ENCODE measurements around the gene CFAP61.
"Not testable (repeated sequence)": the region's sequence is repeated elsewhere in the genome, so short reads cannot be mapped to it uniquely, and the experiment has no call there.

Gene CFAP61

GRCh38 chr20:20103486-20103885 is 51.2 kb downstream of the CFAP61 start:
- Histone ChIP-seq H3K36me3 (ENCODE audit: control insufficient read depth in 2 of 2, insufficient read depth in 2 of 2, low read length in 2 of 2) (no peaks in the 10 kb centered on the region), H3K27me3 (ENCODE audit: control insufficient read depth in 2 of 2, insufficient read depth in 2 of 2, low read length in 2 of 2) (no peaks in the 10 kb centered on the region), H3K9ac (ENCODE audit: low read depth in 1 of 2, low read length in 2 of 2) (no peak overlapping the region), H3K27ac (ENCODE audit: low read depth in 2 of 2, low read length in 2 of 2) (no peak overlapping the region), H3K4me1 (ENCODE audit: control insufficient read depth in 2 of 2, insufficient read depth in 2 of 2, low read length in 2 of 2) (no peaks in the 10 kb centered on the region), H3K9me3 (ENCODE audit: control insufficient read depth in 2 of 2, low read length in 2 of 2) (no peaks in the 10 kb centered on the region), H3K4me3 (ENCODE audit: low read length in 2 of 2) (no peak overlapping the region)

GRCh38 chr20:20123187-20123586 is 70.9 kb downstream of the CFAP61 start:
- not testable (repeated sequence) for H3K9me3 ChIP-seq (ENCODE audit: control insufficient read depth in 2 of 2, low read length in 2 of 2); H3K4me3 ChIP-seq (ENCODE audit: low read length in 2 of 2); H3K27ac ChIP-seq (ENCODE audit: low read depth in 2 of 2, low read length in 2 of 2); H3K4me1 ChIP-seq (ENCODE audit: control insufficient read depth in 2 of 2, insufficient read depth in 2 of 2, low read length in 2 of 2); H3K36me3 ChIP-seq (ENCODE audit: control insufficient read depth in 2 of 2, insufficient read depth in 2 of 2, low read length in 2 of 2); H3K9ac ChIP-seq (ENCODE audit: low read depth in 1 of 2, low read length in 2 of 2); H3K27me3 ChIP-seq (ENCODE audit: control insufficient read depth in 2 of 2, insufficient read depth in 2 of 2, low read length in 2 of 2)

- no peak overlapping the region for H3K27ac ChIP-seq (ENCODE audit: low read depth in 2 of 2, low read length in 2 of 2)
- no peak overlapping the region for H3K4me3 ChIP-seq (ENCODE audit: low read length in 2 of 2)
- H3K36me3 ChIP-seq (ENCODE audit: control insufficient read depth in 2 of 2, insufficient read depth in 2 of 2, low read length in 2 of 2): no peaks in the 10 kb centered on the region
- H3K9me3 ChIP-seq (ENCODE audit: control insufficient read depth in 2 of 2, low read length in 2 of 2): peaks cover 2 to 5% of the 10 kb centered on the region in 2 donors
- no peaks in the 10 kb centered on the region for H3K4me1 ChIP-seq (ENCODE audit: control insufficient read depth in 2 of 2, insufficient read depth in 2 of 2, low read length in 2 of 2)
- H3K27me3 ChIP-seq (ENCODE audit: control insufficient read depth in 2 of 2, insufficient read depth in 2 of 2, low read length in 2 of 2): no peaks in the 10 kb centered on the region
- H3K9ac ChIP-seq (ENCODE audit: low read depth in 1 of 2, low read length in 2 of 2): no peak overlapping the region
Observed at GRCh38 chr20:20130399-20130798, 78.1 kb downstream of the CFAP61 start.

- no peak overlapping the region for H3K9ac ChIP-seq (ENCODE audit: low read depth in 1 of 2, low read length in 2 of 2)
- H3K36me3 ChIP-seq (ENCODE audit: control insufficient read depth in 2 of 2, insufficient read depth in 2 of 2, low read length in 2 of 2): no peaks in the 10 kb centered on the region
- H3K4me1 ChIP-seq (ENCODE audit: control insufficient read depth in 2 of 2, insufficient read depth in 2 of 2, low read length in 2 of 2): no peaks in the 10 kb centered on the region
- H3K27ac ChIP-seq (ENCODE audit: low read depth in 2 of 2, low read length in 2 of 2): no peak overlapping the region
- no peak overlapping the region for H3K4me3 ChIP-seq (ENCODE audit: low read length in 2 of 2)
- H3K9me3 ChIP-seq (ENCODE audit: control insufficient read depth in 2 of 2, low read length in 2 of 2): peaks cover 2 to 5% of the 10 kb centered on the region in 2 donors
- no peaks in the 10 kb centered on the region for H3K27me3 ChIP-seq (ENCODE audit: control insufficient read depth in 2 of 2, insufficient read depth in 2 of 2, low read length in 2 of 2)
Observed at GRCh38 chr20:20134941-20135575, 82.7 kb downstream of the CFAP61 start.

- Histone ChIP-seq H3K4me3 (ENCODE audit: low read length in 2 of 2) (no peak overlapping the region), H3K27me3 (ENCODE audit: control insufficient read depth in 2 of 2, insufficient read depth in 2 of 2, low read length in 2 of 2) (no peaks in the 10 kb centered on the region), H3K36me3 (ENCODE audit: control insufficient read depth in 2 of 2, insufficient read depth in 2 of 2, low read length in 2 of 2) (no peaks in the 10 kb centered on the region), H3K4me1 (ENCODE audit: control insufficient read depth in 2 of 2, insufficient read depth in 2 of 2, low read length in 2 of 2) (no peaks in the 10 kb centered on the region), H3K9me3 (ENCODE audit: control insufficient read depth in 2 of 2, low read length in 2 of 2) (no peaks in the 10 kb centered on the region), H3K9ac (ENCODE audit: low read depth in 1 of 2, low read length in 2 of 2) (no peak overlapping the region), H3K27ac (ENCODE audit: low read depth in 2 of 2, low read length in 2 of 2) (no peak overlapping the region)
Observed at GRCh38 chr20:20136313-20136712, 84.0 kb downstream of the CFAP61 start.

- H3K9ac ChIP-seq (ENCODE audit: low read depth in 1 of 2, low read length in 2 of 2): no peak overlapping the region
Observed at GRCh38 chr20:20137851-20138250, 85.5 kb downstream of the CFAP61 start.

GRCh38 chr20:20138301-20139064 is 86.2 kb downstream of the CFAP61 start:
- Histone ChIP-seq H3K4me1 (ENCODE audit: control insufficient read depth in 2 of 2, insufficient read depth in 2 of 2, low read length in 2 of 2) (no peaks in the 10 kb centered on the region), H3K9me3 (ENCODE audit: control insufficient read depth in 2 of 2, low read length in 2 of 2) (no peaks in the 10 kb centered on the region), H3K27ac (ENCODE audit: low read depth in 2 of 2, low read length in 2 of 2) (no peak overlapping the region), H3K27me3 (ENCODE audit: control insufficient read depth in 2 of 2, insufficient read depth in 2 of 2, low read length in 2 of 2) (no peaks in the 10 kb centered on the region), H3K4me3 (ENCODE audit: low read length in 2 of 2) (no peak overlapping the region), H3K36me3 (ENCODE audit: control insufficient read depth in 2 of 2, insufficient read depth in 2 of 2, low read length in 2 of 2) (no peaks in the 10 kb centered on the region), H3K9ac (ENCODE audit: low read depth in 1 of 2, low read length in 2 of 2) (no peak overlapping the region)

More at GRCh38 chr20:20137851-20138250, 85.5 kb downstream of the CFAP61 start:
- Histone ChIP-seq H3K27me3 (ENCODE audit: control insufficient read depth in 2 of 2, insufficient read depth in 2 of 2, low read length in 2 of 2) (no peaks in the 10 kb centered on the region), H3K36me3 (ENCODE audit: control insufficient read depth in 2 of 2, insufficient read depth in 2 of 2, low read length in 2 of 2) (no peaks in the 10 kb centered on the region), H3K9me3 (ENCODE audit: control insufficient read depth in 2 of 2, low read length in 2 of 2) (no peaks in the 10 kb centered on the region), H3K4me3 (ENCODE audit: low read length in 2 of 2) (no peak overlapping the region), H3K27ac (ENCODE audit: low read depth in 2 of 2, low read length in 2 of 2) (no peak overlapping the region), H3K4me1 (ENCODE audit: control insufficient read depth in 2 of 2, insufficient read depth in 2 of 2, low read length in 2 of 2) (no peaks in the 10 kb centered on the region)

GRCh38 chr20:20139403-20139802 is 87.1 kb downstream of the CFAP61 start:
- Histone ChIP-seq H3K27ac (ENCODE audit: low read depth in 2 of 2, low read length in 2 of 2) (no peak overlapping the region), H3K9ac (ENCODE audit: low read depth in 1 of 2, low read length in 2 of 2) (no peak overlapping the region), H3K36me3 (ENCODE audit: control insufficient read depth in 2 of 2, insufficient read depth in 2 of 2, low read length in 2 of 2) (no peaks in the 10 kb centered on the region), H3K4me1 (ENCODE audit: control insufficient read depth in 2 of 2, insufficient read depth in 2 of 2, low read length in 2 of 2) (no peaks in the 10 kb centered on the region), H3K27me3 (ENCODE audit: control insufficient read depth in 2 of 2, insufficient read depth in 2 of 2, low read length in 2 of 2) (no peaks in the 10 kb centered on the region), H3K4me3 (ENCODE audit: low read length in 2 of 2) (no peak overlapping the region), H3K9me3 (ENCODE audit: control insufficient read depth in 2 of 2, low read length in 2 of 2) (no peaks in the 10 kb centered on the region)

- Histone ChIP-seq H3K27ac (ENCODE audit: low read depth in 2 of 2, low read length in 2 of 2) (no peak overlapping the region), H3K9ac (ENCODE audit: low read depth in 1 of 2, low read length in 2 of 2) (no peak overlapping the region), H3K9me3 (ENCODE audit: control insufficient read depth in 2 of 2, low read length in 2 of 2) (no peaks in the 10 kb centered on the region), H3K27me3 (ENCODE audit: control insufficient read depth in 2 of 2, insufficient read depth in 2 of 2, low read length in 2 of 2) (no peaks in the 10 kb centered on the region), H3K4me1 (ENCODE audit: control insufficient read depth in 2 of 2, insufficient read depth in 2 of 2, low read length in 2 of 2) (no peaks in the 10 kb centered on the region), H3K36me3 (ENCODE audit: control insufficient read depth in 2 of 2, insufficient read depth in 2 of 2, low read length in 2 of 2) (no peaks in the 10 kb centered on the region), H3K4me3 (ENCODE audit: low read length in 2 of 2) (no peak overlapping the region)
Observed at GRCh38 chr20:20143165-20143564, 90.8 kb downstream of the CFAP61 start.

- Histone ChIP-seq H3K4me3 (ENCODE audit: low read length in 2 of 2) (no peak overlapping the region), H3K27ac (ENCODE audit: low read depth in 2 of 2, low read length in 2 of 2) (no peak overlapping the region), H3K27me3 (ENCODE audit: control insufficient read depth in 2 of 2, insufficient read depth in 2 of 2, low read length in 2 of 2) (no peaks in the 10 kb centered on the region), H3K4me1 (ENCODE audit: control insufficient read depth in 2 of 2, insufficient read depth in 2 of 2, low read length in 2 of 2) (no peaks in the 10 kb centered on the region), H3K9ac (ENCODE audit: low read depth in 1 of 2, low read length in 2 of 2) (no peak overlapping the region), H3K36me3 (ENCODE audit: control insufficient read depth in 2 of 2, insufficient read depth in 2 of 2, low read length in 2 of 2) (no peaks in the 10 kb centered on the region), H3K9me3 (ENCODE audit: control insufficient read depth in 2 of 2, low read length in 2 of 2) (no peaks in the 10 kb centered on the region)
Observed at GRCh38 chr20:20143646-20144045, 91.3 kb downstream of the CFAP61 start.

All from mucosa of rectum (tissue), 2 donors.